Activated T-cell treated with anti-CD3 and anti-CD28 coated beads for 4 hours (primary cell): Measurements from ENCODE around the gene MUC2.

Source experiments
- DNase-seq: peaks from one replicate; pipeline ENCODE4 v3.0.0-alpha.2; 2020

MUC2 gene

GRCh38 chr11:1074244-1075221 is at the start of gene MUC2:
Gene MUC2 (plus strand): TSS chr11:1074874.
- DNase-seq: no peak

GRCh38 chr11:1025410-1026162 is 49.1 kb upstream of the MUC2 start:
- no peak for DNase-seq

- DNase-seq: no peak
Measured at GRCh38 chr11:1026163-1026450, 48.6 kb upstream of the MUC2 start.

- no peak for DNase-seq
Measured at GRCh38 chr11:1026641-1027482, 47.8 kb upstream of the MUC2 start.

- no peak for DNase-seq
Measured at GRCh38 chr11:1027483-1028290, 47.0 kb upstream of the MUC2 start.

- no peak for DNase-seq
Measured at GRCh38 chr11:1028291-1028540, 46.5 kb upstream of the MUC2 start.

GRCh38 chr11:1028616-1029015 is 46.1 kb upstream of the MUC2 start:
- no peak for DNase-seq

- DNase-seq: no peak
Measured at GRCh38 chr11:1029051-1029450, 45.6 kb upstream of the MUC2 start.

- DNase-seq: no peak
Measured at GRCh38 chr11:1029654-1030053, 45.0 kb upstream of the MUC2 start.

GRCh38 chr11:1030086-1030485 is 44.6 kb upstream of the MUC2 start:
- DNase-seq: no peak

GRCh38 chr11:1030556-1030955 is 44.1 kb upstream of the MUC2 start:
- DNase-seq: no peak

- DNase-seq: no peak
Measured at GRCh38 chr11:1031121-1031899, 43.4 kb upstream of the MUC2 start.

- no peak for DNase-seq
Measured at GRCh38 chr11:1032310-1032891, 42.3 kb upstream of the MUC2 start.

- DNase-seq: no peak
Measured at GRCh38 chr11:1033016-1033798, 41.5 kb upstream of the MUC2 start.

- no peak for DNase-seq
Measured at GRCh38 chr11:1034001-1034400, 40.7 kb upstream of the MUC2 start.

GRCh38 chr11:1034456-1035295 is 40.0 kb upstream of the MUC2 start:
- no peak for DNase-seq

GRCh38 chr11:1035577-1036283 is 38.9 kb upstream of the MUC2 start:
- no peak for DNase-seq

- no peak for DNase-seq
Measured at GRCh38 chr11:1036303-1036923, 38.3 kb upstream of the MUC2 start, which contains the start of gene MUC6. Gene MUC6 (minus strand): TSS chr11:1036718. CDS start chr11:1036655, 63 bp downstream.
